Activated T-cell treated with anti-CD3 and anti-CD28 coated beads, Interleukin-2, amount 50 U/mL, for 24 hours (primary cell): ENCODE data around the gene OTOR.

Experiments used
- DNase-seq: peaks from one replicate; pipeline ENCODE4 v3.0.0-alpha.2; 2020
- H3K27ac Mint-ChIP-seq: 2 replicates; pipeline ENCODE4 v1.8.0; 2020; ENCODE audit warnings: mild to moderate bottlenecking, mixed read lengths
- H3K27me3 Mint-ChIP-seq: 2 replicates; pipeline ENCODE4 v1.8.0; 2020; ENCODE audit warnings: mixed read lengths
- H3K36me3 Mint-ChIP-seq: 2 replicates; pipeline ENCODE4 v1.8.0; 2020; ENCODE audit warnings: low read depth, mixed read lengths
- H3K4me1 Mint-ChIP-seq: 2 replicates; pipeline ENCODE4 v1.8.0; 2020; ENCODE audit warnings: low read depth, mixed read lengths
- H3K4me3 Mint-ChIP-seq: 2 replicates; pipeline ENCODE4 v1.8.0; 2020; ENCODE audit warnings: mild to moderate bottlenecking, moderate library complexity, mixed read lengths
- H3K9me3 Mint-ChIP-seq: 2 replicates; pipeline ENCODE4 v1.8.0; 2020; ENCODE audit warnings: mixed read lengths

The OTOR gene

GRCh38 chr20:16748308-16748900 lies at the start of gene OTOR:
Gene OTOR (plus strand): TSS chr20:16748358. CDS start chr20:16748402, 44 bp downstream.
- Mint-ChIP-seq H3K9me3 (no peaks in the 10 kb centered on the region), H3K27me3 (no peaks in the 10 kb centered on the region), H3K4me1 (peaks cover 4% of the 10 kb centered on the region), H3K4me3 (no peak within 1 kb of the TSS), H3K27ac (no peak within 1 kb of the TSS), H3K36me3 (no peaks in the 10 kb centered on the region)
- DNase-seq, result no peak

GRCh38 chr20:16699293-16699692 lies 48.9 kb upstream of the OTOR start:
- no peaks in the 10 kb centered on the region for H3K9me3 Mint-ChIP-seq
- no peak for DNase-seq
- H3K36me3 Mint-ChIP-seq, result no peaks in the 10 kb centered on the region
- H3K27ac Mint-ChIP-seq, result no peak overlapping the region
- H3K27me3 Mint-ChIP-seq, result peaks cover 10% of the 10 kb centered on the region
- no peaks in the 10 kb centered on the region for H3K4me1 Mint-ChIP-seq
- no peak overlapping the region for H3K4me3 Mint-ChIP-seq

GRCh38 chr20:16701296-16701695 lies 46.9 kb upstream of the OTOR start:
- H3K9me3 Mint-ChIP-seq, result no peaks in the 10 kb centered on the region
- peaks cover 13% of the 10 kb centered on the region for H3K27me3 Mint-ChIP-seq
- H3K4me1 Mint-ChIP-seq, result no peaks in the 10 kb centered on the region
- H3K36me3 Mint-ChIP-seq, result no peaks in the 10 kb centered on the region
- DNase-seq, result no peak
- H3K27ac Mint-ChIP-seq, result no peak overlapping the region
- H3K4me3 Mint-ChIP-seq, result no peak overlapping the region

GRCh38 chr20:16703570-16703969 lies 44.6 kb upstream of the OTOR start:
- Mint-ChIP-seq H3K4me3 (no peak overlapping the region), H3K36me3 (no peaks in the 10 kb centered on the region), H3K27me3 (peaks cover 3% of the 10 kb centered on the region), H3K4me1 (peaks cover 12% of the 10 kb centered on the region), H3K27ac (no peak overlapping the region), H3K9me3 (no peaks in the 10 kb centered on the region)
- DNase-seq, result no peak

- peaks cover 30% of the 10 kb centered on the region for H3K4me1 Mint-ChIP-seq
- H3K9me3 Mint-ChIP-seq, result no peaks in the 10 kb centered on the region
- H3K27ac Mint-ChIP-seq, result no peak overlapping the region
- DNase-seq, result no peak
- no peaks in the 10 kb centered on the region for H3K36me3 Mint-ChIP-seq
- H3K27me3 Mint-ChIP-seq, result peaks cover 5% of the 10 kb centered on the region
- H3K4me3 Mint-ChIP-seq, result no peak overlapping the region
These were observed 40.5 kb upstream of the OTOR start for GRCh38 chr20:16707674-16708073.

GRCh38 chr20:16708602-16709001 lies 39.6 kb upstream of the OTOR start:
- Mint-ChIP-seq H3K4me1 (peaks cover 30% of the 10 kb centered on the region), H3K36me3 (no peaks in the 10 kb centered on the region), H3K4me3 (no peak overlapping the region), H3K9me3 (no peaks in the 10 kb centered on the region), H3K27ac (no peak overlapping the region), H3K27me3 (peaks cover 5% of the 10 kb centered on the region)
- DNase-seq, result no peak

GRCh38 chr20:16709017-16709416 lies 39.1 kb upstream of the OTOR start:
- peaks cover 30% of the 10 kb centered on the region for H3K4me1 Mint-ChIP-seq
- H3K4me3 Mint-ChIP-seq, result no peak overlapping the region
- no peak for DNase-seq
- no peak overlapping the region for H3K27ac Mint-ChIP-seq
- H3K27me3 Mint-ChIP-seq, result peaks cover 5% of the 10 kb centered on the region
- H3K9me3 Mint-ChIP-seq, result no peaks in the 10 kb centered on the region
- no peaks in the 10 kb centered on the region for H3K36me3 Mint-ChIP-seq

- no peak for DNase-seq
- Mint-ChIP-seq H3K9me3 (no peaks in the 10 kb centered on the region), H3K36me3 (no peaks in the 10 kb centered on the region), H3K4me1 (peaks cover 30% of the 10 kb centered on the region), H3K4me3 (no peak overlapping the region), H3K27me3 (peaks cover 15% of the 10 kb centered on the region), H3K27ac (no peak overlapping the region)
These were observed 37.4 kb upstream of the OTOR start for GRCh38 chr20:16710781-16711180.

- Mint-ChIP-seq H3K27ac (no peak overlapping the region), H3K9me3 (no peaks in the 10 kb centered on the region), H3K27me3 (peaks cover 20% of the 10 kb centered on the region), H3K36me3 (no peaks in the 10 kb centered on the region), H3K4me1 (peaks cover 30% of the 10 kb centered on the region), H3K4me3 (no peak overlapping the region)
- DNase-seq, result no peak
These were observed 36.4 kb upstream of the OTOR start for GRCh38 chr20:16711661-16712258.

- Mint-ChIP-seq H3K4me3 (no peak overlapping the region), H3K9me3 (no peaks in the 10 kb centered on the region), H3K36me3 (no peaks in the 10 kb centered on the region), H3K27me3 (peaks cover 21% of the 10 kb centered on the region), H3K4me1 (peaks cover 28% of the 10 kb centered on the region), H3K27ac (no peak overlapping the region)
- no peak for DNase-seq
These were observed 35.6 kb upstream of the OTOR start for GRCh38 chr20:16712511-16712947.

- no peaks in the 10 kb centered on the region for H3K36me3 Mint-ChIP-seq
- H3K27ac Mint-ChIP-seq, result no peak overlapping the region
- no peak for DNase-seq
- no peak overlapping the region for H3K4me3 Mint-ChIP-seq
- H3K27me3 Mint-ChIP-seq, result peaks cover 26% of the 10 kb centered on the region
- H3K9me3 Mint-ChIP-seq, result no peaks in the 10 kb centered on the region
- peaks cover 22% of the 10 kb centered on the region for H3K4me1 Mint-ChIP-seq
These were observed 35.1 kb upstream of the OTOR start for GRCh38 chr20:16713066-16713465.

- no peaks in the 10 kb centered on the region for H3K36me3 Mint-ChIP-seq
- peaks cover 34% of the 10 kb centered on the region for H3K27me3 Mint-ChIP-seq
- no peak overlapping the region for H3K4me3 Mint-ChIP-seq
- no peak for DNase-seq
- H3K27ac Mint-ChIP-seq, result no peak overlapping the region
- H3K4me1 Mint-ChIP-seq, result peaks cover 11% of the 10 kb centered on the region
- H3K9me3 Mint-ChIP-seq, result no peaks in the 10 kb centered on the region
These were observed 33.9 kb upstream of the OTOR start for GRCh38 chr20:16714242-16714641.

- no peaks in the 10 kb centered on the region for H3K36me3 Mint-ChIP-seq
- peaks cover 34% of the 10 kb centered on the region for H3K27me3 Mint-ChIP-seq
- no peak overlapping the region for H3K27ac Mint-ChIP-seq
- no peaks in the 10 kb centered on the region for H3K9me3 Mint-ChIP-seq
- peaks cover 6% of the 10 kb centered on the region for H3K4me1 Mint-ChIP-seq
- no peak for DNase-seq
- no peak overlapping the region for H3K4me3 Mint-ChIP-seq
These were observed 33.4 kb upstream of the OTOR start for GRCh38 chr20:16714751-16715150.

- no peak overlapping the region for H3K4me3 Mint-ChIP-seq
- H3K4me1 Mint-ChIP-seq, result no peaks in the 10 kb centered on the region
- H3K27ac Mint-ChIP-seq, result no peak overlapping the region
- no peaks in the 10 kb centered on the region for H3K9me3 Mint-ChIP-seq
- DNase-seq, result no peak
- peaks cover 61% of the 10 kb centered on the region for H3K27me3 Mint-ChIP-seq
- no peaks in the 10 kb centered on the region for H3K36me3 Mint-ChIP-seq
These were observed 28.7 kb upstream of the OTOR start for GRCh38 chr20:16719421-16719820.

- Mint-ChIP-seq H3K27me3 (peaks cover 26% of the 10 kb centered on the region), H3K27ac (peak overlapping the region; percentile 100), H3K9me3 (peaks cover 6% of the 10 kb centered on the region), H3K4me3 (peak overlapping the region; percentile 100), H3K4me1 (peaks cover 42% of the 10 kb centered on the region), H3K36me3 (peaks cover 50% of the 10 kb centered on the region)
- no peak for DNase-seq
These were observed 19.1 kb upstream of the OTOR start for GRCh38 chr20:16729080-16729479.
